Measurements from ENCODE around the gene LSM3. TPM values are rescaled to one million over a fixed set of nuclear protein-coding genes. Genes with fewer than 3 reads are reported as not detected.

Gene LSM3
- 1 to 10 TPM; 9.1 to 9.9 TPM for total RNA-seq
- long read RNA-seq, transcript LSM3-201 (4 exons, 3,815 nt) = major isoform, 34 of 34 reads
- long read RNA-seq, partial matches to known transcripts = 0 of 34 reads
- long read RNA-seq, other reads (novel, unspliced or antisense) = 0 of 34 reads

GRCh38 chr3:14178247-14179113 is at the start of gene LSM3, which contains the start of gene XPC:
LSM3 (plus strand) TSS chr3:14178817; CDS start chr3:14178861, 44 bp downstream.
XPC (minus strand) TSS chr3:14178601; CDS start chr3:14178568, 33 bp downstream.
- ATAC-seq (peak; percentile 98), DNase-seq (peak; percentile 96 to 98)
- intact Hi-C loops (cut with DNase I, micrococcal nuclease) = loop anchor here in 1 of 2 donors (5.0 to 10.0 kb wide), 2 partner anchors 51 to 284 kb away; partner anchors contain the start of gene TMEM43

- ATAC-seq (no peak), DNase-seq (no peak)
- intact Hi-C loops (cut with DNase I, micrococcal nuclease) = loop anchor here in 1 of 2 donors (5.0 to 10.0 kb wide), 2 partner anchors 48 to 234 kb away; partner anchors contain the start of genes LSM3 and XPC
These were observed 49.3 kb upstream of the LSM3 start for GRCh38 chr3:14129296-14129695.

- DNase-seq (peak in 1 of 2 donors; percentile 16), ATAC-seq (no peak)
- intact Hi-C loops (cut with DNase I, micrococcal nuclease) = no loop called here
These were observed 48.4 kb upstream of the LSM3 start for GRCh38 chr3:14130230-14130629.

GRCh38 chr3:14130707-14131106 is 47.9 kb upstream of the LSM3 start:
- DNase-seq (no peak), ATAC-seq (no peak)
- intact Hi-C loops (cut with DNase I, micrococcal nuclease) = no loop called here

DNA sequence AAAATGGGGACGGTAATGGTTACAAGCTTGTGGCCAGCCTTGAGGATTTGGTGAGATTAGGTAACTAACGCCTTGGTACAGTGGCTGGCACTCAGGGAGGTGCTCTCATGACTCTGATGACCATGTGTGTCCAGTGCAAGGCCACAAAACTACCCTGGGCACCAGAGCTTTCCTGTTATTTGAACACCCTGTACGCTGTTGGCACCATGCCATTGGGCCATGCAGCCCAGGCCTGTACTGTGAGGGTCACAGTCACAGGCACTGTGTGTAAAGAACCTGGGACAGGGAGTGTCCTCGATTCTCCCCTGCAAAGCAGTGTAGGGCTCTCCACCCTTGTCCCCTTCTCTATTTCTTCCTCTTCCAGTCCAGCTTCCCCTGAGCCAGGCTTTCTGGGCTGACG is 47.5 kb upstream of the LSM3 start:
- intact Hi-C loops (cut with DNase I, micrococcal nuclease) = no loop called here
- DNase-seq (no peak), ATAC-seq (no peak)

DNA sequence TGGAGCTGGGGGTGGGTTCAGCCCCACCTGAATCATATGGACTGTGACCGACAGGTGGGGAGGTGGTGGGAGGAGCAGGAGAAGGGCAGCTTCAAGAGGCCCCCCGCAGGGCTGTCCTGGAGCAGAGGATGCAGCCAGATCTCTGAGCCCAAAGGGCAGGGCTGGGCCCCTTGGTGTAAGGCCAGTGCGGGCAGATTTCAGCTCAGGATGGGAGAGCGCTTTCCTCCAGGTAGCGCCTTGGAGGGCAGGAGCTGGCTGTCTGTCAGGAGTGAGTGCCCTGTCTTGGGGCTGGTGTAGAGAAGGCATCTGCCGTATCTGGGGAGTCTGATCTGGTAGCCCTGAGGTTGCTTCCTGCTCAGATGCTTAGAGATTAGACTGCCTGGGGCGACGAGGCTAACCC is 46.5 kb upstream of the LSM3 start:
- ATAC-seq (no peak), DNase-seq (no peak)
- intact Hi-C loops (cut with DNase I, micrococcal nuclease) = no loop called here

DNA sequence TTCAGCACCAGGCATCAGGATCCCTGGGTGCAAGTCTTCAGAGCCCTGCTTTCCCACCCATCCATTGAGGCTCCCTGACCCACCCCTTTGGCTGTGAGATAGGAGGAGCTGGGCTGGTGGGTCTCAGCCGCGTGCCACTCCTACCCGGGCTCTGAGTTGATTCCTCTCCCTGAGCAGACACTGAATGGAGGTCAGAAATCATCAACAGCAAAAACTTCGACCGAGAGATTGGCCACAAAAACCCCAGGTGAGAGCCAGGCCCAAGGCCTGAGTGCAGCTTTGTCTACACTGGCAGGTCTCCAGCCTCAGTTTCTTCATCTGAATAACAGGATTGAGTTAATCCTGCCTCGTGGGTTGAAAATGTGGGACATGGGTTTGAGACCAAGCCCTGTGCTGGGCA is 45.9 kb upstream of the LSM3 start:
- intact Hi-C loops (cut with DNase I, micrococcal nuclease) = no loop called here
- no peak for ATAC-seq

DNA sequence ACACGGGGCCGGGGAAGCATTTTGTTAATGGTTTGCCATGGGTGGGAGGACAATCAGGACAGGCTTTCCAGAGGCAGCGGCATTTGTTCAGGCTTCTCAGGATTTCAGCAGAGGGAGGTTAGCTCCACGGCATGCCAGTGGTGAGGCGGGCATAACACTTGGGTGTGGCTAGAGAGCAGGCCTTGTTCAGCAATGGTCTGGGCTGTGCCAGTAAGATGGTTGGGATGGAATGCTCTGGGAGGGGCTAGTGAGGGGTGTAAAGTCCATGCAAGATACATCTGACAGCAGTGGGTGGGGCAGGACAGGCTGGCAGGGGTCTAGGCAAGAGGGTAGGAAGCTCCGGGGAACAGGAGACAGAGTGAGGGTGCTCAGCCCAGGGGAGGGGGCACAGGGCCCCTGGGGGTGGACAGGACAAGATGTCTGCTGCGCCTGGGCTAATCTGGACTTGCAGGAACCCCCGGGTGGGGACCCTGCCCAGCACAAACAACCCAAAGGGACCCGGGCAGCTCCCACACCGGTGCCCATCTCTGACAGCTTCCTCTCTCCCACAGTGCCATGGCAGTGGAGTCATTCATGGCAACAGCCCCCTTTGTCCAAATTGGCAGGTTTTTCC is 45.3 kb upstream of the LSM3 start:
- ATAC-seq = peak; percentile 97
- peak; percentile 59 to 84 for DNase-seq
- intact Hi-C loops (cut with DNase I, micrococcal nuclease) = no loop called here

More for the DNA sequence above, 45.9 kb upstream of the LSM3 start:
- peak in 1 of 2 donors; percentile 15 for DNase-seq

- ATAC-seq = no peak
These were observed 44.7 kb upstream of the LSM3 start for GRCh38 chr3:14133876-14134275.

DNA sequence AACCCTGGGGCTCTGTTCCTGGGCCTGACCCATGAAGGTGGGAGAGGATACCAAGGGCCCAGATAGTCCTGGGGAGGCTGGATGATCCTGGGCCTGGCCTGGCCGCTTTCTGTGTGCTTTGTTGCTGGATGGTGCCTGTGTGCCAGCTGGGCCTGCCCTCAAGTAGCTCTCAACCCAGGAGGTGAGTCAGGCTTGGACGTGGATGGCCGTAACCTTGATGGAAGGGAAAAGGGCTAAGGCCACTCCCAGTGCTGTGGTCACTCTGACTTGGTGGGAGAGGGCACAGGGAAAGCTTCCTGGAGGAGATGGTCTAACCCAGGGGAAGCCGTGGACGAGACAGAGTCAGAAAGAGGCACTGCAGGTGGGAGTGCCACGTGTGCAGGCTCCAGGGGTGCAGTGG is 44.3 kb upstream of the LSM3 start:
- intact Hi-C loops (cut with DNase I, micrococcal nuclease) = no loop called here
- DNase-seq (peak in 1 of 2 donors; percentile 21), ATAC-seq (no peak)

More at GRCh38 chr3:14133876-14134275, 44.7 kb upstream of the LSM3 start:
- intact Hi-C loops (cut with DNase I, micrococcal nuclease) = no loop called here
- peak in 1 of 2 donors; percentile 17 for DNase-seq

- DNase-seq = peak in 1 of 2 donors; percentile 14
- intact Hi-C loops (cut with DNase I, micrococcal nuclease) = no loop called here
- no peak for ATAC-seq
These were observed 43.0 kb upstream of the LSM3 start for GRCh38 chr3:14135581-14135980.

DNA sequence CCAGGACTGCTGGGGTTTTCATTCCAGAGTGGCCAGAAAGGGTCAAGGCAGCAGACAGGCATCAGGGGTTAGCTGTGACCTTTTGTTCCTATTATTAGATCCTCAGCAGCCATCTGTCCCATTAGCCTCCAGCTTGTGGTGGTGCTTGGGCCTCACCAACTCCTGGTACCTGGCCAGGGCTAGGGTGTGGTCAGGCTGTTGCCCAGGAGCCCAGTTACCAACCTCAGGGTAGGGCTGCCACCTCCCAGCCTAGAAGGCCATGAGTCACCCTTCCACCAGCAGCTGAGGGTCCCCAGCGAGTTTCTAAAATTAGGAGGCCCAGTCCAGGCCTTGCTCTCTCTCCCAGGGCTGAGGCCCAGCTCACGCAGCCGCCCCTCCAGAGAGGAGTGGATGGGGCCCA is 41.6 kb upstream of the LSM3 start:
- intact Hi-C loops (cut with DNase I, micrococcal nuclease) = no loop called here
- ATAC-seq (peak; percentile 46), DNase-seq (peak; percentile 48 to 51)

DNA sequence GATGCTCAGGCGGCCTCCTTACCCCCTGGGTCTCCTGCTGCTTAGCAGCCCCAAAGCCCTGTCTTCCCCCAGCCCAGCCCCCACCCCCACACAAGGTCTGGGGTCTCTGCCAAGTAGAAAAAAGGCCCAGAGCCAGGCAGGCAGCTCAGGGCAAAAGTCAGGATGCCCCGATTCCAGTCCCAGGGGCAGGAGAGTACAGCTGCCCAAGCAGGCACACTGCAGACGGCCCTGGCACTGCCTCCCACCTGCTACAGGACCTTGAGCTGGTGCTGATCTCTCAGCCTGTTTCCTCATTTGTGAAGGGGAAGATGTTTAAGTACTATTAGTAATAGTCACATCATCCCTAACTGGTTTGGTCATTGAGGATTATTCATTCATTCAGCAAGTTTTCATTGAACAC is 41.2 kb upstream of the LSM3 start:
- no peak for ATAC-seq
- DNase-seq = no peak
- intact Hi-C loops (cut with DNase I, micrococcal nuclease) = no loop called here

GRCh38 chr3:14138109-14138877 is 40.3 kb upstream of the LSM3 start:
- ATAC-seq = no peak
- peak in 1 of 2 donors; percentile 19 for DNase-seq
- intact Hi-C loops (cut with DNase I, micrococcal nuclease) = no loop called here

- ATAC-seq = no peak
- DNase-seq = peak in 1 of 2 donors; percentile 17
- intact Hi-C loops (cut with DNase I, micrococcal nuclease) = no loop called here
These were observed 39.5 kb upstream of the LSM3 start for GRCh38 chr3:14138878-14139655.

GRCh38 chr3:14139771-14140170 is 38.8 kb upstream of the LSM3 start:
- DNase-seq (no peak), ATAC-seq (no peak)
- intact Hi-C loops (cut with DNase I, micrococcal nuclease) = no loop called here

DNA sequence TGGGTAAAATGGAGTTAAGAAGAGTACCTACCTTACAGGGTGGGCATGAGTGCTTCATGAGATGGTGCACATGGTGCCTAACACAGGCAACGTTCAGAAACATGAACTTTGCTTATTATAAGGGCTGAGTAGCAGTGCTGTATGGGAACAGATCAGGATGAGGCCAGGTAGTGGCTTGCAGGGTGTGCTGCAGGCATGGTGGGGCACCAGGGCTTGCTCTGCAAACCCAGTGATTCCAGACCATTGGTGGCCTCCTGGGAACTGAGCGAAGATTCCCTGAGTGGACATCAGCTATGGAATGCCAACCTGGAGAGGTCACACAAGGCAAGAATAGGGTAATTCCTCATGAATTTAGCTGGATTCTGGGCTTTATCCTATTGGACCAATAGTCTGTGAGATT is 37.9 kb upstream of the LSM3 start:
- DNase-seq = no peak
- ATAC-seq = no peak
- intact Hi-C loops (cut with DNase I, micrococcal nuclease) = no loop called here

GRCh38 chr3:14141144-14141543 is 37.5 kb upstream of the LSM3 start:
- DNase-seq = no peak
- intact Hi-C loops (cut with DNase I, micrococcal nuclease) = no loop called here
- no peak for ATAC-seq
